DOHH2 (cell line): ENCODE results near the gene BAHD1.

Source experiments
- H3F3A ChIP-seq: fragments of 200-600 bp; sonication (generic), shearing (Covaris generic); 2 replicates; pipeline ENCODE4 v1.6.0; 2016; ENCODE audit warnings: antibody characterized with exemption, mild to moderate bottlenecking; ENCODE audit not compliant: control insufficient read depth, insufficient read depth
- H3K27ac ChIP-seq: fragments of 200-600 bp; sonication (generic); 2 replicates; pipeline ENCODE4 v1.5.1; 2014; ENCODE audit warnings: low read depth, mild to moderate bottlenecking, low read length, moderate library complexity
- H3K27me3 ChIP-seq: fragments of 200-600 bp; sonication (generic); 2 replicates; pipeline ENCODE4 v1.6.1; 2014; ENCODE audit warnings: mild to moderate bottlenecking, low read length, mixed read lengths; ENCODE audit not compliant: control insufficient read depth
- H3K36me3 ChIP-seq: fragments of 200-600 bp; sonication (generic); 2 replicates; pipeline ENCODE4 v1.6.1; 2014; ENCODE audit warnings: mild to moderate bottlenecking, low read length, moderate library complexity, mixed read lengths; ENCODE audit not compliant: control insufficient read depth
- H3K4me1 ChIP-seq: fragments of 200-600 bp; sonication (generic); 2 replicates; pipeline ENCODE4 v1.6.1; 2014; ENCODE audit warnings: mild to moderate bottlenecking, low read length, mixed read lengths; ENCODE audit not compliant: control insufficient read depth
- H3K4me2 ChIP-seq: fragments of 200-600 bp; sonication (generic); 2 replicates; pipeline ENCODE4 v1.6.0; 2014; ENCODE audit warnings: mild to moderate bottlenecking, low read length, moderate library complexity
- H3K4me3 ChIP-seq: fragments of 200-600 bp; sonication (generic); 2 replicates; pipeline ENCODE4 v1.5.1; 2014; ENCODE audit warnings: mild to moderate bottlenecking, low read length, mixed read lengths
- H3K79me2 ChIP-seq: fragments of 200-600 bp; sonication (generic); 2 replicates; pipeline ENCODE4 v1.6.1; 2014; ENCODE audit warnings: mild to moderate bottlenecking, low read length, mixed read lengths; ENCODE audit not compliant: control insufficient read depth
- H3K9me2 ChIP-seq: fragments of 200-600 bp; sonication (generic); replicated peaks from 2 replicates; pipeline ENCODE4 v1.6.1; 2014; ENCODE audit warnings: mild to moderate bottlenecking, low read length, mixed read lengths; ENCODE audit not compliant: control insufficient read depth
- H3K9me3 ChIP-seq: fragments of 200-600 bp; sonication (generic); 2 replicates; pipeline ENCODE4 v1.6.1; 2014; ENCODE audit warnings: antibody characterized with exemption, low read length, mixed read lengths; ENCODE audit not compliant: control insufficient read depth, insufficient read depth
- H4K20me1 ChIP-seq: fragments of 200-600 bp; sonication (generic); 2 replicates; pipeline ENCODE4 v1.6.0; 2014; ENCODE audit warnings: low read depth, mild to moderate bottlenecking, antibody characterized with exemption, low read length, moderate library complexity; ENCODE audit not compliant: control insufficient read depth, insufficient read depth
- EZH2phosphoT487 ChIP-seq: fragments of 200-600 bp; sonication (generic); IDR thresholded peaks from 2 replicates; pipeline ENCODE4 v1.6.1; 2017; ENCODE audit warnings: borderline replicate concordance, mild to moderate bottlenecking, antibody characterized with exemption, low read length, moderate library complexity, mixed read lengths
- TF ChIP-seq, protein P1 (sequence below): fragments of 200-600 bp; sonication (generic); IDR thresholded peaks from one replicate; pipeline ENCODE4 v1.5.1; 2014; ENCODE audit warnings: antibody characterized with exemption, mild to moderate bottlenecking, low read depth, low read length; ENCODE audit not compliant: poor library complexity, severe bottlenecking

The BAHD1 gene

DNA sequence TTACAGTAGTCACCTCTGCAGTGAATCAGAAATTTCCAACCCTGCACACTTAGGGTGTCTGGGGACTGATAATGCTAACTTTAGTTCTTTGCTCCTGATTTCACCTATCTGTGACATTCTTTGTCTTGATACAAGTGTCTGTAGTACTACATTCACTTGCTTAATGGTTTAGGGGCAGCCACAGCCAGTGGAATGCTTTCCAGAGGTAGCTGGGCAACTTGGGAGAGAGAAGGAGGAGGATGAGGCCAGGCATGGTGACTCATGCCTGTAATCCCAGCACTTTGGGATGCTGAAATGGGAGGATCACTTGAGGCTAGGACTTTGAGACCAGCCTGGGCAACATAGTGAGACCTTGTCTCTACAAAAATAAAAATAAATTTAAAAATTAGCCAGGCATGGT lies 8.5 kb downstream of the BAHD1 start:
- Histone ChIP-seq H3K9me2 (no peaks in the 10 kb centered on the region), H3K4me3 (no peak overlapping the region), H3K4me2 (no peak overlapping the region), H4K20me1 (peaks cover 15% of the 10 kb centered on the region), H3K79me2 (peaks cover 89% of the 10 kb centered on the region), H3K27me3 (no peaks in the 10 kb centered on the region), H3K36me3 (no peaks in the 10 kb centered on the region), H3K4me1 (peaks cover 32% of the 10 kb centered on the region), H3K27ac (no peak overlapping the region), H3F3A (no peaks in the 10 kb centered on the region), H3K9me3 (no peaks in the 10 kb centered on the region)
- TF ChIP-seq EZH2phosphoT487, result no peak
- TF ChIP-seq, protein P1, sequence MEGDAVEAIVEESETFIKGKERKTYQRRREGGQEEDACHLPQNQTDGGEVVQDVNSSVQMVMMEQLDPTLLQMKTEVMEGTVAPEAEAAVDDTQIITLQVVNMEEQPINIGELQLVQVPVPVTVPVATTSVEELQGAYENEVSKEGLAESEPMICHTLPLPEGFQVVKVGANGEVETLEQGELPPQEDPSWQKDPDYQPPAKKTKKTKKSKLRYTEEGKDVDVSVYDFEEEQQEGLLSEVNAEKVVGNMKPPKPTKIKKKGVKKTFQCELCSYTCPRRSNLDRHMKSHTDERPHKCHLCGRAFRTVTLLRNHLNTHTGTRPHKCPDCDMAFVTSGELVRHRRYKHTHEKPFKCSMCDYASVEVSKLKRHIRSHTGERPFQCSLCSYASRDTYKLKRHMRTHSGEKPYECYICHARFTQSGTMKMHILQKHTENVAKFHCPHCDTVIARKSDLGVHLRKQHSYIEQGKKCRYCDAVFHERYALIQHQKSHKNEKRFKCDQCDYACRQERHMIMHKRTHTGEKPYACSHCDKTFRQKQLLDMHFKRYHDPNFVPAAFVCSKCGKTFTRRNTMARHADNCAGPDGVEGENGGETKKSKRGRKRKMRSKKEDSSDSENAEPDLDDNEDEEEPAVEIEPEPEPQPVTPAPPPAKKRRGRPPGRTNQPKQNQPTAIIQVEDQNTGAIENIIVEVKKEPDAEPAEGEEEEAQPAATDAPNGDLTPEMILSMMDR, result no peak

DNA sequence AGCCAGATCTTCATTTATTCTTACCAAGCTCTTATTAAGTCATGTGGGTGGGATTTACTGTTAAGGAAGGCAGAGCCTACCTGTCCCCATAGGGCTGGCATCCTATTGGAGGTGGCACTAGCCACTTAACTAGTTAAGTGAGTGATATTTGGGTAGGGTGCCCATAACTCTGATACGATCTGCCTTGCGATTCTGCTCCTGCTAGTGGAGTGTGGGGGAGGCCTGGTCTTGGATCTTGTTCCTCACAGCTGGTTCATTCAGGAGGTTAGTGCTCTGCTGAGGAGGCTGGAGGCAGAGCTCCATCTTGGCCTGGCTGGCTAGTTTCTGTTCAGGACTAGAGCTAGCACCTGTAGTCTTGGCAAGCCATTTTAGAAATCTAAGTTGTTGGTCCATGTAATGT lies 9.3 kb downstream of the BAHD1 start:
- peaks cover 89% of the 10 kb centered on the region for H3K79me2 ChIP-seq
- H3K4me1 ChIP-seq, result peaks cover 32% of the 10 kb centered on the region
- peaks cover 12% of the 10 kb centered on the region for H4K20me1 ChIP-seq
- no peak overlapping the region for H3K4me2 ChIP-seq
- H3K27me3 ChIP-seq, result no peaks in the 10 kb centered on the region
- TF ChIP-seq EZH2phosphoT487, result no peak
- TF ChIP-seq, protein P1, result no peak
- no peak overlapping the region for H3K27ac ChIP-seq
- no peaks in the 10 kb centered on the region for H3K36me3 ChIP-seq
- H3K9me3 ChIP-seq, result no peaks in the 10 kb centered on the region
- H3K4me3 ChIP-seq, result no peak overlapping the region
- H3K9me2 ChIP-seq, result no peaks in the 10 kb centered on the region
- H3F3A ChIP-seq, result no peaks in the 10 kb centered on the region

DNA sequence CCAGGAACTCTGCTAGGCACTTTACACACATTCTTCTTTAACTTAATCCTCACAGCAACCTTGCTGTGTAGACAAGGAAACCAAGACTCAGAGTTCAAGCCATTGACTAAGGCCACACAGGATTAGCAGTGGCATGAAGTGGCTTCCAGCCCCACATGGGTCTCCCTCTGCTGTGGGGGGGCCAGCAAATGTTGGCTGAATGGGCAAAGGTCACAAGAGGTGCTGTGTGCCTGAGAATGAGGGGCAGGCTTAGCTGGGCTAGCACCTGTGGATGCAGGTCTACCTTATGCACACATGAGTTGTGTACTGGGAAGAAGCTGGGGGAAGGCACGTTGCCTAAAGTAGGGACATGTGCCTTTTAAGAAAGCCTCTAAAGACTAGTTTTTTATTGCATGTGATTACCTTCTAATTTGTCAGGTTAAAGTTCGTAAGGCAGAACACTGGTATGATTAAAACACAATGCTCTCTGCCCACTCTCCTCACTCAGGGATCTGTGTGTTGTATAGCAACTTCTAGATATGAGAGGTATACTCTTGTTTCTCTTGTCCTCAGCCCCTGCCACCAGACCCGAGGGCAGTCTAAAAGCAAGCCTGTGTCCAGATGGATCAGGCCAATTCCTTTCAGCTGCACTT lies 10.9 kb downstream of the BAHD1 start:
- H3K27me3 ChIP-seq, result no peaks in the 10 kb centered on the region
- H3K9me2 ChIP-seq, result no peaks in the 10 kb centered on the region
- H3K79me2 ChIP-seq, result peaks cover 89% of the 10 kb centered on the region
- peak overlapping the region; percentile 6; the same call in 1 of the 2 replicates for H3K27ac ChIP-seq
- H3K9me3 ChIP-seq, result no peaks in the 10 kb centered on the region
- H3F3A ChIP-seq, result no peaks in the 10 kb centered on the region
- H3K4me2 ChIP-seq, result peak overlapping the region; percentile 53
- peaks cover 32% of the 10 kb centered on the region for H3K4me1 ChIP-seq
- no peaks in the 10 kb centered on the region for H3K36me3 ChIP-seq
- no peak for TF ChIP-seq EZH2phosphoT487
- TF ChIP-seq, protein P1, result no peak
- peaks cover 15% of the 10 kb centered on the region for H4K20me1 ChIP-seq
- peak overlapping the region; percentile 13; the same call in 1 of the 2 replicates for H3K4me3 ChIP-seq
